Measurements from ENCODE around the gene CD46.

DNA sequence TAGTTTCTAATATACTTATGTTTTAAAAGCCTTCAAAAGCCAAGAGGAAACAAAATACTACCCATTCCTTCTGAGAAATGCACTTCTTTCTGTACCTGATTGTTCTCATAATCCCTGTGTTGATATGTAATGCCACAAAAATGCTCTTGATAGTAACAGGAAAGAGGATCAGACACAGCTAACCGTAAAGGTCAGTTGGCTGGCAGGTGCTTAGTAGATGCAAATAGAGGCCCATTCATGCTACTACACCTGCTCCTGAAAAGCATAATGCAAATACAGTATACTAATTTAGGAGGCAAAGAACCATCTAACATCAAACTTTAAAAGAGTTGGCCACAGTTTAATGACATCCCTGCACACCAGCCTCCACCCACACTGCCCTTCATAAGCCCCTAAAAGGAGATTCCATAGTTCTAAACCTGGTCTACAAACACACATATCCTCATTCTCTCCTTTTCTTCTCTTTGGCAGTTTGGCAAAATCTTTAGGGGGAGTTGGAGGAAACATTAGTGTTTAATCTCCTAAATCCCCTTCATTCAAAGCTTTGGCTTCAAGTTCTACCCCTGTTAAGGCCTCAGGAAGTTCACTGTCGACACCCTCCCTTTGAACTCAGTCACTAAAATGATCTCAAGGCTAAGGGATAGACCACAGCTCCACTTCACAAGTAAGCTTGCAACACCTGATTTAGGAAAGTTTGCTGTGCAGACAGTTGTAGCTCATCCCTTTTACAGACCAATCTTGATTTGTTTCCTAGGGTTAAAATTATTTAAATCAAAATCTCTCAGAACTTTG is 2.9 kb upstream of the CD46 start:
- TF ChIP-seq, protein P1, sequence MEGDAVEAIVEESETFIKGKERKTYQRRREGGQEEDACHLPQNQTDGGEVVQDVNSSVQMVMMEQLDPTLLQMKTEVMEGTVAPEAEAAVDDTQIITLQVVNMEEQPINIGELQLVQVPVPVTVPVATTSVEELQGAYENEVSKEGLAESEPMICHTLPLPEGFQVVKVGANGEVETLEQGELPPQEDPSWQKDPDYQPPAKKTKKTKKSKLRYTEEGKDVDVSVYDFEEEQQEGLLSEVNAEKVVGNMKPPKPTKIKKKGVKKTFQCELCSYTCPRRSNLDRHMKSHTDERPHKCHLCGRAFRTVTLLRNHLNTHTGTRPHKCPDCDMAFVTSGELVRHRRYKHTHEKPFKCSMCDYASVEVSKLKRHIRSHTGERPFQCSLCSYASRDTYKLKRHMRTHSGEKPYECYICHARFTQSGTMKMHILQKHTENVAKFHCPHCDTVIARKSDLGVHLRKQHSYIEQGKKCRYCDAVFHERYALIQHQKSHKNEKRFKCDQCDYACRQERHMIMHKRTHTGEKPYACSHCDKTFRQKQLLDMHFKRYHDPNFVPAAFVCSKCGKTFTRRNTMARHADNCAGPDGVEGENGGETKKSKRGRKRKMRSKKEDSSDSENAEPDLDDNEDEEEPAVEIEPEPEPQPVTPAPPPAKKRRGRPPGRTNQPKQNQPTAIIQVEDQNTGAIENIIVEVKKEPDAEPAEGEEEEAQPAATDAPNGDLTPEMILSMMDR (conservative IDR thresholded peaks at IDR 0.05): no peak
- TF ChIP-seq ZFX (IDR thresholded peaks at IDR 0.05): no peak
